ENCODE results near the gene ESYT2.

ESYT2 gene

DNA sequence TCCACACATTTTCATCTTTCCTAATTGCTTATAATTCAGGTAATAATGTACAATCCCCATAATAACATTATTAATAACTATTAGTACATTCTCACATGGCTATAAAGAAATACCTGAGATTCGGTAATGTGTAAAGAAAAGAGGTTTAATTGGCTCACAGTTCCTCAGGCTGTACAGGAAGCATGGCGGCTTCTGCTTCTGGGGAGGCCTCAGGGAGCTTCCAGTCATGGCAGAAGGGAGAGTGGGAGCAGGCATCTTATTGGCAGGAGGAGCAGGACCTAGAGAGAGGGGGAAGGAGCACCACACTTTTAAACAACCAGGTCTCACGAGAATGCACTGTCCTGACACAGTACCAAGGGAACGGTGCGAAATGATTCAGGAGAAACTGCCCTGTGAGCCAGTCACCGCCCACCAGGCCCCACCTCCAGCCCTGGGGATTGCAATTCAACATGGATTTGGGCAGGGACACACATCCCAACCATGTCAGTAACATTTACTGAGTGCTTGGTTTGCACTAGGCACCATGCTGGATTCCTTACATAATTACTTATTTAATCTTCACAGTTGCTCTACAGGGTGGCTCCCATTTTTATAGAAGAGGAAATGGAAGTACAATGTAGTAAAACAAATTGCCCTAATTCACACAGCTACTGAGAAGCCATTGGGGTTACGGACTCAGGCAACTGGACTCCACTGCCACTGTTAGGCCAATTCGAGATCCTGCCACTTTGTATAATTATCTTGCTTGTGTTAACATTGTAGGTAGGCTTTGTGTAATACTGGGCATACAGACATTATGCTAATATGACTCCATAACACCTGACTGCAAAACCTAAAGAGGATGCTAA, 8.7 kb upstream of the ESYT2 start:
- Histone ChIP-seq H3K36me3 (ENCODE audit: control insufficient read depth in 2 of 2, insufficient read depth in 1 of 2, low read length in 2 of 2) (no peaks in the 10 kb centered on the region), H3K9me3 (ENCODE audit: control insufficient read depth, insufficient read depth, low read depth, low read length) (no peaks in the 10 kb centered on the region), H3K27ac (ENCODE audit: extremely low read depth, low read depth, low read length) (no peak overlapping the region), H3K4me3 (ENCODE audit: low read depth, low read length) (no peak overlapping the region), H3K4me1 (ENCODE audit: control insufficient read depth, insufficient read depth, low read length) (no peaks in the 10 kb centered on the region)
- ChIA-PET POLR2A (no interaction called here), CTCF (interaction anchor here (0.6 to 0.7 kb wide), 2 partner anchors 16 to 139 kb away, joined by 4 read pairs; no protein-coding TSS in a partner anchor)
- TF ChIP-seq ZNF621 (tag by site-specific recombination; IDR thresholded peaks at IDR 0.05) (no peak), YY2 (tag by site-specific recombination; IDR thresholded peaks at IDR 0.05) (no peak)

DNA sequence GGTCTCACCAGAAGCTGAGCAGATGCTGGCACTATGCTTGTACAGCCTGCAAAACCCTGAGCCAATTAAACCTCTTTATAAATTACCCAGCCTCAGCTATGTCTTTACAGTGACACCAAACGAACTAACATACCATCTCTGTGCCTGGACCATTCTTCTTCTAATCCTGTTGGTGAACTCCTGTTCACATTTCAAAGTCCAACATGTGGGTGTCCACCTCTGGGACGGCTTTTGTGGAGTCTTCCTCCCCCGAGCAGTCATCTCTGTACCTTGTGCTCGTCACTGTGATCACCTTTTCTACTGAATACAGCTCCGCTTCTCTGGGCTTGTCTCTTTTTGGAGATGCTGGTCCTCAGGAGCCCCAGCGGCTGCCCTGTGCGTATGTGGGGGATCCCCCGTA, 7.4 kb upstream of the ESYT2 start:
- Histone ChIP-seq H3K4me1 (ENCODE audit: control insufficient read depth, insufficient read depth, low read length) (no peaks in the 10 kb centered on the region), H3K27ac (ENCODE audit: extremely low read depth, low read depth, low read length) (no peak overlapping the region), H3K36me3 (ENCODE audit: control insufficient read depth in 2 of 2, insufficient read depth in 1 of 2, low read length in 2 of 2) (no peaks in the 10 kb centered on the region), H3K4me3 (ENCODE audit: low read depth, low read length) (no peak overlapping the region), H3K9me3 (ENCODE audit: control insufficient read depth, insufficient read depth, low read depth, low read length) (no peaks in the 10 kb centered on the region)
- ChIA-PET CTCF (no interaction called here), POLR2A (no interaction called here)
- TF ChIP-seq ZNF473 (tag by site-specific recombination; IDR thresholded peaks at IDR 0.05): no peak
- no peak for TF ChIP-seq ZNF544 (tag by site-specific recombination; IDR thresholded peaks at IDR 0.05)
- no peak for TF ChIP-seq MEIS1 (CRISPR knock-in tag; IDR thresholded peaks at IDR 0.05; ENCODE audit: borderline replicate concordance)
- TF ChIP-seq ZNF658 (tag by site-specific recombination; IDR thresholded peaks at IDR 0.05): no peak
- TF ChIP-seq ZNF248 (tag by site-specific recombination; IDR thresholded peaks at IDR 0.05): no peak
- TF ChIP-seq, protein P1, sequence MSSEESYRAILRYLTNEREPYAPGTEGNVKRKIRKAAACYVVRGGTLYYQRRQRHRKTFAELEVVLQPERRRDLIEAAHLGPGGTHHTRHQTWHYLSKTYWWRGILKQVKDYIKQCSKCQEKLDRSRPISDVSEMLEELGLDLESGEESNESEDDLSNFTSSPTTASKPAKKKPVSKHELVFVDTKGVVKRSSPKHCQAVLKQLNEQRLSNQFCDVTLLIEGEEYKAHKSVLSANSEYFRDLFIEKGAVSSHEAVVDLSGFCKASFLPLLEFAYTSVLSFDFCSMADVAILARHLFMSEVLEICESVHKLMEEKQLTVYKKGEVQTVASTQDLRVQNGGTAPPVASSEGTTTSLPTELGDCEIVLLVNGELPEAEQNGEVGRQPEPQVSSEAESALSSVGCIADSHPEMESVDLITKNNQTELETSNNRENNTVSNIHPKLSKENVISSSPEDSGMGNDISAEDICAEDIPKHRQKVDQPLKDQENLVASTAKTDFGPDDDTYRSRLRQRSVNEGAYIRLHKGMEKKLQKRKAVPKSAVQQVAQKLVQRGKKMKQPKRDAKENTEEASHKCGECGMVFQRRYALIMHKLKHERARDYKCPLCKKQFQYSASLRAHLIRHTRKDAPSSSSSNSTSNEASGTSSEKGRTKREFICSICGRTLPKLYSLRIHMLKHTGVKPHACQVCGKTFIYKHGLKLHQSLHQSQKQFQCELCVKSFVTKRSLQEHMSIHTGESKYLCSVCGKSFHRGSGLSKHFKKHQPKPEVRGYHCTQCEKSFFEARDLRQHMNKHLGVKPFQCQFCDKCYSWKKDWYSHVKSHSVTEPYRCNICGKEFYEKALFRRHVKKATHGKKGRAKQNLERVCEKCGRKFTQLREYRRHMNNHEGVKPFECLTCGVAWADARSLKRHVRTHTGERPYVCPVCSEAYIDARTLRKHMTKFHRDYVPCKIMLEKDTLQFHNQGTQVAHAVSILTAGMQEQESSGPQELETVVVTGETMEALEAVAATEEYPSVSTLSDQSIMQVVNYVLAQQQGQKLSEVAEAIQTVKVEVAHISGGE (tag by site-specific recombination; conservative IDR thresholded peaks at IDR 0.05; ENCODE audit: low read depth): no peak

DNA sequence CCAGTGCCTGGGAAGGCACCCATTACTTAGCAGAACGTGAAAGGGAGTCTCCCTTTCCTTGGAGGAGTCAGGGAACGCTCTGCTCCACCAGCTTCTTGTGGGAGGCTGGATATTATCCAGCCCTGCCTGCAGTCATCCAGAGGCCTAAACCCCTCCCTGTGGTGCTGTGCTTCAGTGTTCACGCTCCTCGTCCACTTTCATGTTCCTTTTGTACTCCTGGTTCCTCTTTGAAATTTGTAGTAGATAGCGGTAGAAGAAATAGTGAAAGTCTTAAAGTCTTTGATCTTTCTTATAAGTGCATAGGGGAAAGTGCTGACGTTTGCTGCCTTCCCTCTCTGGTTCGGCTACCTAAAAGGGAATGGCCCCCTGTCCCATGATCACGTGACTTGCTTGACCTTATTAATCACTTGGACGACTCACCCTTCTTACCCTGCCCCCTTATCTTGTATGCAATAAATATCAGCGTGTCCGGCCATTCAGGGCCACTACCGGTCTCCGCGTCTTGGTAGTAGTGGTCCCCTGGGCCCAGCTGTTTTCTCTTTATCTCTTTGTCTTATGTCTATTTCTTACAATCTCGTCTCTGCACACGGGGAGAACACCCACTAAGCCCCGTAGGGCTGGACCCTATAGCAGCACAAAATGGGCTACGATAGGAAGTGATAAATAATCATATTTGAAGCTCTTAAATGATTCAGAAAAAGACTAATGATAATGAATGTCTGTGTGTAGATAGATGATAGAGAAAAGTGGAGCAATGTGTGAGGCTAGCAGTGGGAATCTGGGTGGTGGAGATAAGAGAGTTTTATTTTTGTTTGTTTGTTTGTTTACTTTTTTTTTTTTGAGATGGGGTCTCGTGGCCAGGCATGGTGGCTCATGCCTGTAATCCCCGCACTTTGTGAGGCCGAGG, 5.8 kb upstream of the ESYT2 start:
- Histone ChIP-seq H3K4me3 (ENCODE audit: low read depth, low read length) (no peak overlapping the region), H3K36me3 (ENCODE audit: control insufficient read depth in 2 of 2, insufficient read depth in 1 of 2, low read length in 2 of 2) (no peaks in the 10 kb centered on the region), H3K9me3 (ENCODE audit: control insufficient read depth, insufficient read depth, low read depth, low read length) (no peaks in the 10 kb centered on the region), H3K27ac (ENCODE audit: extremely low read depth, low read depth, low read length) (no peak overlapping the region), H3K4me1 (ENCODE audit: control insufficient read depth, insufficient read depth, low read length) (no peaks in the 10 kb centered on the region)
- CTCF ChIA-PET: no interaction called here
- POLR2A ChIA-PET: no interaction called here
- TF ChIP-seq ZNF16 (tag by site-specific recombination; IDR thresholded peaks at IDR 0.05; ENCODE audit: low read depth) (no peak), ZNF433 (tag by site-specific recombination; IDR thresholded peaks at IDR 0.05; ENCODE audit: low read depth) (no peak), ZIC2 (tag by site-specific recombination; IDR thresholded peaks at IDR 0.05) (no peak), ZNF354C (tag by site-specific recombination; IDR thresholded peaks at IDR 0.05; ENCODE audit: borderline replicate concordance, low read depth) (no peak), ZNF610 (tag by site-specific recombination; IDR thresholded peaks at IDR 0.05; ENCODE audit: borderline replicate concordance) (no peak), ZNF747 (tag by site-specific recombination; IDR thresholded peaks at IDR 0.05) (no peak), SP3 (tag by site-specific recombination; IDR thresholded peaks at IDR 0.05) (no peak), ZNF404 (tag by site-specific recombination; IDR thresholded peaks at IDR 0.05) (no peak)
- TF ChIP-seq, protein P2, sequence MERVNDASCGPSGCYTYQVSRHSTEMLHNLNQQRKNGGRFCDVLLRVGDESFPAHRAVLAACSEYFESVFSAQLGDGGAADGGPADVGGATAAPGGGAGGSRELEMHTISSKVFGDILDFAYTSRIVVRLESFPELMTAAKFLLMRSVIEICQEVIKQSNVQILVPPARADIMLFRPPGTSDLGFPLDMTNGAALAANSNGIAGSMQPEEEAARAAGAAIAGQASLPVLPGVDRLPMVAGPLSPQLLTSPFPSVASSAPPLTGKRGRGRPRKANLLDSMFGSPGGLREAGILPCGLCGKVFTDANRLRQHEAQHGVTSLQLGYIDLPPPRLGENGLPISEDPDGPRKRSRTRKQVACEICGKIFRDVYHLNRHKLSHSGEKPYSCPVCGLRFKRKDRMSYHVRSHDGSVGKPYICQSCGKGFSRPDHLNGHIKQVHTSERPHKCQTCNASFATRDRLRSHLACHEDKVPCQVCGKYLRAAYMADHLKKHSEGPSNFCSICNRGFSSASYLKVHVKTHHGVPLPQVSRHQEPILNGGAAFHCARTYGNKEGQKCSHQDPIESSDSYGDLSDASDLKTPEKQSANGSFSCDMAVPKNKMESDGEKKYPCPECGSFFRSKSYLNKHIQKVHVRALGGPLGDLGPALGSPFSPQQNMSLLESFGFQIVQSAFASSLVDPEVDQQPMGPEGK (tag by site-specific recombination; IDR thresholded peaks at IDR 0.05): no peak
- TF ChIP-seq, protein P3, sequence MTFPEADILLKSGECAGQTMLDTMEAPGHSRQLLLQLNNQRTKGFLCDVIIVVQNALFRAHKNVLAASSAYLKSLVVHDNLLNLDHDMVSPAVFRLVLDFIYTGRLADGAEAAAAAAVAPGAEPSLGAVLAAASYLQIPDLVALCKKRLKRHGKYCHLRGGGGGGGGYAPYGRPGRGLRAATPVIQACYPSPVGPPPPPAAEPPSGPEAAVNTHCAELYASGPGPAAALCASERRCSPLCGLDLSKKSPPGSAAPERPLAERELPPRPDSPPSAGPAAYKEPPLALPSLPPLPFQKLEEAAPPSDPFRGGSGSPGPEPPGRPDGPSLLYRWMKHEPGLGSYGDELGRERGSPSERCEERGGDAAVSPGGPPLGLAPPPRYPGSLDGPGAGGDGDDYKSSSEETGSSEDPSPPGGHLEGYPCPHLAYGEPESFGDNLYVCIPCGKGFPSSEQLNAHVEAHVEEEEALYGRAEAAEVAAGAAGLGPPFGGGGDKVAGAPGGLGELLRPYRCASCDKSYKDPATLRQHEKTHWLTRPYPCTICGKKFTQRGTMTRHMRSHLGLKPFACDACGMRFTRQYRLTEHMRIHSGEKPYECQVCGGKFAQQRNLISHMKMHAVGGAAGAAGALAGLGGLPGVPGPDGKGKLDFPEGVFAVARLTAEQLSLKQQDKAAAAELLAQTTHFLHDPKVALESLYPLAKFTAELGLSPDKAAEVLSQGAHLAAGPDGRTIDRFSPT (tag by site-specific recombination; IDR thresholded peaks at IDR 0.05): no peak
